DMS153 (cell line): ENCODE measurements around the gene TBL1XR1.
"Not testable (repeated sequence)": the region's sequence is repeated elsewhere in the genome, so short reads cannot be mapped to it uniquely, and the experiment has no call there.

Source experiments
- DNase-seq: peaks from one replicate; lab custom pipeline; 2025; lab: John Stamatoyannopoulos, UW

TBL1XR1 gene

GRCh38 chr3:177208223-177208622 is 10.9 kb upstream of the TBL1XR1 start:
- no peak for DNase-seq

GRCh38 chr3:177206936-177207335 is 9.7 kb upstream of the TBL1XR1 start:
- DNase-seq, result no peak

GRCh38 chr3:177203689-177204395 is 6.6 kb upstream of the TBL1XR1 start:
- no peak for DNase-seq

GRCh38 chr3:177203016-177203415 is 5.7 kb upstream of the TBL1XR1 start:
- not testable (repeated sequence) for DNase-seq

- DNase-seq, result no peak
Measured at GRCh38 chr3:177201700-177202397, 4.6 kb upstream of the TBL1XR1 start.

- no peak for DNase-seq
Measured at GRCh38 chr3:177199206-177199760, 2.0 kb upstream of the TBL1XR1 start.

GRCh38 chr3:177197727-177198460 is 612 bp upstream of the TBL1XR1 start:
- no peak for DNase-seq

- no peak for DNase-seq
Measured at GRCh38 chr3:177196456-177197040, 734 bp downstream of the TBL1XR1 start.

- DNase-seq, result no peak
Measured at GRCh38 chr3:177196008-177196455, 1.2 kb downstream of the TBL1XR1 start.

GRCh38 chr3:177195242-177195991 is 1.9 kb downstream of the TBL1XR1 start:
- DNase-seq, result no peak

GRCh38 chr3:177194299-177194698 is 3.0 kb downstream of the TBL1XR1 start:
- DNase-seq, result no peak

- no peak for DNase-seq
Measured at GRCh38 chr3:177193688-177194268, 3.5 kb downstream of the TBL1XR1 start.

GRCh38 chr3:177193275-177193674 is 4.0 kb downstream of the TBL1XR1 start:
- DNase-seq, result not testable (repeated sequence)

- DNase-seq, result no peak
Measured at GRCh38 chr3:177190756-177191681, 6.3 kb downstream of the TBL1XR1 start.

- DNase-seq, result not testable (repeated sequence)
Measured at GRCh38 chr3:177190184-177190583, 7.1 kb downstream of the TBL1XR1 start.

GRCh38 chr3:177188325-177188724 is 9.0 kb downstream of the TBL1XR1 start:
- not testable (repeated sequence) for DNase-seq

- no peak for DNase-seq
Measured at GRCh38 chr3:177186306-177186705, 11.0 kb downstream of the TBL1XR1 start.

GRCh38 chr3:177185035-177185574 is 12.2 kb downstream of the TBL1XR1 start:
- no peak for DNase-seq

GRCh38 chr3:177184602-177185001 is 12.7 kb downstream of the TBL1XR1 start:
- not testable (repeated sequence) for DNase-seq

- no peak for DNase-seq
Measured at GRCh38 chr3:177182352-177182751, 14.9 kb downstream of the TBL1XR1 start.
